GM12872 (cell line): Measurements from ENCODE around the gene SLC6A9.

Source experiments
- CTCF ChIP-seq: IDR thresholded peaks from 3 replicates; pipeline ENCODE4 v1.5.1; 2011; ENCODE audit warnings: low read depth, mild to moderate bottlenecking, low read length, moderate library complexity; ENCODE audit not compliant: insufficient read depth

SLC6A9 gene

GRCh38 chr1:43970502-43970901, 60.8 kb downstream of the SLC6A9 start:
- no peak for TF ChIP-seq CTCF

- TF ChIP-seq CTCF, result no peak
Observed at GRCh38 chr1:43969746-43970466, 61.4 kb downstream of the SLC6A9 start, which contains the start of gene DPH2. DPH2 (plus strand) TSS chr1:43970010; CDS start chr1:43970176, 166 bp downstream.

GRCh38 chr1:43969416-43969745, 61.9 kb downstream of the SLC6A9 start:
- TF ChIP-seq CTCF, result no peak

GRCh38 chr1:43968348-43968948, 62.8 kb downstream of the SLC6A9 start:
- no peak for TF ChIP-seq CTCF

GRCh38 chr1:43965316-43965715, 65.9 kb downstream of the SLC6A9 start:
- TF ChIP-seq CTCF, result no peak

- no peak for TF ChIP-seq CTCF
Observed at GRCh38 chr1:43963890-43964289, 67.4 kb downstream of the SLC6A9 start.

GRCh38 chr1:43963006-43963405, 68.3 kb downstream of the SLC6A9 start:
- no peak for TF ChIP-seq CTCF
